ENCODE measurements around the gene CIZ1. TPM values are rescaled to one million over a fixed set of nuclear protein-coding genes. Genes with fewer than 3 reads are reported as not detected.
"Not testable (repeated sequence)": the region's sequence is repeated elsewhere in the genome, so short reads cannot be mapped to it uniquely, and the experiment has no call there.

CIZ1 gene
- 174 TPM for total RNA-seq (ENCODE audit: unreplicated experiment)
- long read RNA-seq, partial matches to known transcripts, result 4 of 17 reads
- long read RNA-seq, other reads (novel, unspliced or antisense), result 7 of 17 reads

DNA sequence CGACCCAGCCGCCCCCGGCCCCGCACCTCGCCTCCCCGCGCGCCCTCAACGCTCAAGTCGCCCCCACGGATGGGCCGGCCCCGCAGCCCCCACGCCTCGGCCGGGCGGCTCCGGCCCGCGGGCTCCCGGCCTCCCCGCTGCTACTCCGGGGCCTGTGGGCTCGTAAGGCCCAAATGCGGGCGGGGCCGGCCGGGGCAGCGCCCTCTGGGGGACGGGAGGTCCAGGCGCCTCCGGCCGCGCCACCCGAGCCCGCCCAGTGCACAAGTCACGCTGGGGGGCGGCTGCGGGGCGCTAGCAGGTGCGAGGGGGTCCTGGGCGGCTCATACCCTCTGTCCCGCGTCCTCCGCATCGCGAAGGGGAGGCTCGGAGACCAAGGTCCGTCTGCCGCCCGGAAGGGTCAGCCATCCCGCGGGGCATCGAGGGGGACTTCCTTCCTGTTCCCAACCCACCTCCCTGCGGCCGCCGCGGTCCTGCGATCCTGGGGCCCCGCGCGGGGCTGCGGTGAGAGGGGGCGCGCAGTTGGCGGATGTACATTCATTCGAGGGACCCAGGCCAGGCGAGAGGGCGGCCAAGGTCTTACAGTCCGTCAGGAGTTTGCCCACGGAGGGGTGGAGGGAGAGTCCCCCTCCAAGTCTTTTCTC is at the start of gene CIZ1:
CIZ1 (minus strand) TSS at position 167 of the 641 bp plus-strand sequence. CDS start 715 bp downstream, outside the sequence.
- H3K36me3 Mint-ChIP-seq (ENCODE audit: unreplicated experiment), result peaks cover 2% of the 10 kb centered on the region
- peak; percentile 85 for DNase-seq
- peaks cover 3% of the 10 kb centered on the region for H3K4me1 Mint-ChIP-seq (ENCODE audit: low read depth, unreplicated experiment)
- peak; percentile 75 for TF ChIP-seq CTCF (IDR thresholded peaks at IDR 0.05; ENCODE audit: partially characterized antibody, unreplicated experiment)
- H3K9me3 Mint-ChIP-seq (ENCODE audit: unreplicated experiment), result peaks cover 4% of the 10 kb centered on the region
- H3K27me3 Mint-ChIP-seq (ENCODE audit: unreplicated experiment), result peaks cover 6% of the 10 kb centered on the region
- H3K4me3 Mint-ChIP-seq (ENCODE audit: unreplicated experiment), result peak within 1 kb of the TSS; percentile 98
- peak within 1 kb of the TSS; percentile 95 for H3K27ac Mint-ChIP-seq (ENCODE audit: unreplicated experiment)

GRCh38 chr9:128233817-128234406 is 42.5 kb upstream of the CIZ1 start:
- no peak overlapping the region for H3K27ac Mint-ChIP-seq (ENCODE audit: unreplicated experiment)
- DNase-seq, result no peak
- H3K4me1 Mint-ChIP-seq (ENCODE audit: low read depth, unreplicated experiment), result no peaks in the 10 kb centered on the region
- TF ChIP-seq CTCF (IDR thresholded peaks at IDR 0.05; ENCODE audit: partially characterized antibody, unreplicated experiment), result no peak
- peaks cover 11% of the 10 kb centered on the region for H3K36me3 Mint-ChIP-seq (ENCODE audit: unreplicated experiment)
- no peak overlapping the region for H3K4me3 Mint-ChIP-seq (ENCODE audit: unreplicated experiment)
- H3K27me3 Mint-ChIP-seq (ENCODE audit: unreplicated experiment), result peaks cover 6% of the 10 kb centered on the region
- H3K9me3 Mint-ChIP-seq (ENCODE audit: unreplicated experiment), result peaks cover 1% of the 10 kb centered on the region

GRCh38 chr9:128232528-128233428 is 41.4 kb upstream of the CIZ1 start:
- H3K27ac Mint-ChIP-seq (ENCODE audit: unreplicated experiment), result no peak overlapping the region
- DNase-seq, result no peak
- peaks cover 1% of the 10 kb centered on the region for H3K9me3 Mint-ChIP-seq (ENCODE audit: unreplicated experiment)
- no peaks in the 10 kb centered on the region for H3K4me1 Mint-ChIP-seq (ENCODE audit: low read depth, unreplicated experiment)
- no peak overlapping the region for H3K4me3 Mint-ChIP-seq (ENCODE audit: unreplicated experiment)
- no peak for TF ChIP-seq CTCF (IDR thresholded peaks at IDR 0.05; ENCODE audit: partially characterized antibody, unreplicated experiment)
- H3K36me3 Mint-ChIP-seq (ENCODE audit: unreplicated experiment), result peaks cover 11% of the 10 kb centered on the region
- H3K27me3 Mint-ChIP-seq (ENCODE audit: unreplicated experiment), result peaks cover 5% of the 10 kb centered on the region

- H3K27ac Mint-ChIP-seq (ENCODE audit: unreplicated experiment), result no peak overlapping the region
- no peak for TF ChIP-seq CTCF (IDR thresholded peaks at IDR 0.05; ENCODE audit: partially characterized antibody, unreplicated experiment)
- H3K36me3 Mint-ChIP-seq (ENCODE audit: unreplicated experiment), result peaks cover 11% of the 10 kb centered on the region
- H3K4me3 Mint-ChIP-seq (ENCODE audit: unreplicated experiment), result no peak overlapping the region
- H3K9me3 Mint-ChIP-seq (ENCODE audit: unreplicated experiment), result peaks cover 1% of the 10 kb centered on the region
- peaks cover 5% of the 10 kb centered on the region for H3K27me3 Mint-ChIP-seq (ENCODE audit: unreplicated experiment)
- no peak for DNase-seq
- no peaks in the 10 kb centered on the region for H3K4me1 Mint-ChIP-seq (ENCODE audit: low read depth, unreplicated experiment)
Observed at GRCh38 chr9:128231638-128232527, 40.5 kb upstream of the CIZ1 start.

- H3K27ac Mint-ChIP-seq (ENCODE audit: unreplicated experiment), result not testable (repeated sequence)
Observed at GRCh38 chr9:128230897-128231296, 39.5 kb upstream of the CIZ1 start.

More at GRCh38 chr9:128230897-128231296, 39.5 kb upstream of the CIZ1 start:
- not testable (repeated sequence) for H3K4me1 Mint-ChIP-seq (ENCODE audit: low read depth, unreplicated experiment); H3K36me3 Mint-ChIP-seq (ENCODE audit: unreplicated experiment); H3K27me3 Mint-ChIP-seq (ENCODE audit: unreplicated experiment); DNase-seq; H3K4me3 Mint-ChIP-seq (ENCODE audit: unreplicated experiment); H3K9me3 Mint-ChIP-seq (ENCODE audit: unreplicated experiment)
